B cell (primary cell): Measurements from ENCODE around the gene CCPG1. TPM values are rescaled to one million over a fixed set of nuclear protein-coding genes. Genes with fewer than 3 reads are reported as not detected.

Experiments
- ATAC-seq: fragments of 200-7000 bp; cut with Tn5 transposase; one replicate; pipeline ENCODE4 v1.10.0; 2021; ENCODE audit warnings: low read depth, mild to moderate bottlenecking, moderate number of reproducible peaks, moderate library complexity
- CTCF ChIA-PET: fragments of 350-600 bp; sonication (Branson Sonifier 250); formaldehyde crosslinking; loops from one replicate; lab custom pipeline; 2021; ENCODE audit warnings: antibody characterized with exemption, inconsistent platforms; lab: Charles Lee
- POLR2A ChIA-PET: fragments of 350-600 bp; sonication (Branson Sonifier 250); formaldehyde crosslinking; loops from one replicate; lab custom pipeline; 2021; ENCODE audit warnings: antibody characterized with exemption; lab: Charles Lee
- DNase-seq: peaks from one replicate; pipeline ENCODE4 v3.0.0; 2013
- H2AFZ ChIP-seq: 2 replicates; pipeline ENCODE4 v1.6.1; 2012; ENCODE audit warnings: mild to moderate bottlenecking, low read depth, low read length; ENCODE audit not compliant: insufficient read depth, poor library complexity, severe bottlenecking
- H3K27ac ChIP-seq, 2 donors: 1 replicate in 1 of 2; 2 replicates in 1 of 2; pipeline ENCODE4 v1.5.1; 2012 to 2013; ENCODE audit warnings: low read length in 2 of 2, mild to moderate bottlenecking in 2 of 2, moderate library complexity in 1 of 2
- H3K27me3 ChIP-seq, 4 experiments: fragments of 200-600 bp in 1 of 4; sonication (generic) in 1 of 4; replicated peaks in 1 of 4; 1 replicate in 2 of 4; 2 replicates in 2 of 4; pipeline versions ENCODE4 v1.6.1 to v1.7.0; 2013 to 2016; ENCODE audit warnings: low read length in 3 of 4, mild to moderate bottlenecking in 2 of 4, mixed read lengths in 1 of 4, moderate library complexity in 1 of 4; ENCODE audit not compliant: insufficient read depth in 4 of 4, control insufficient read depth in 3 of 4; ENCODE audit errors: control extremely low read depth in 1 of 4
- H3K36me3 ChIP-seq, 2 experiments: replicated peaks in 1 of 2; 1 replicate in 1 of 2; 2 replicates in 1 of 2; pipeline versions ENCODE4 v1.6.1 to v1.7.1; 2013; ENCODE audit warnings: low read length in 1 of 2; ENCODE audit not compliant: insufficient read depth in 2 of 2, control insufficient read depth in 1 of 2; ENCODE audit errors: control extremely low read depth in 1 of 2, extremely low read depth in 1 of 2
- H3K4me1 ChIP-seq, 2 donors: fragments of 200-600 bp in 1 of 2; sonication (generic) in 1 of 2; 1 replicate in 1 of 2; 2 replicates in 1 of 2; pipeline versions ENCODE4 v1.5.1 to v1.6.1; 2013 to 2017; ENCODE audit warnings: low read length in 2 of 2; ENCODE audit not compliant: control insufficient read depth in 2 of 2, insufficient read depth in 2 of 2
- H3K4me2 ChIP-seq: replicated peaks from 2 replicates; pipeline ENCODE3; 2012; ENCODE audit warnings: mild to moderate bottlenecking, low read depth, low read length; ENCODE audit not compliant: poor library complexity, severe bottlenecking
- H3K4me3 ChIP-seq, 5 experiments: fragments of 200-600 bp in 1 of 5; sonication (generic) in 1 of 5; 1 replicate in 3 of 5; 2 replicates in 2 of 5; pipeline versions ENCODE4 v1.5.1 to v1.7.0; 2011 to 2016; ENCODE audit warnings: low read length in 4 of 5, mild to moderate bottlenecking in 4 of 5, low read depth in 2 of 5, control low read depth in 1 of 5, moderate library complexity in 1 of 5; ENCODE audit not compliant: insufficient read depth in 1 of 5; ENCODE audit errors: control extremely low read depth in 1 of 5, extremely low read depth in 1 of 5
- H3K79me2 ChIP-seq: fragments of 200-600 bp; sonication (generic); one replicate; pipeline ENCODE4 v1.6.0; 2016; ENCODE audit warnings: low read length; ENCODE audit not compliant: control insufficient read depth, insufficient read depth
- H3K9ac ChIP-seq: fragments of 200-600 bp; sonication (generic); 2 replicates; pipeline ENCODE4 v1.6.1; 2017; ENCODE audit warnings: mild to moderate bottlenecking, low read length, moderate library complexity
- H3K9me3 ChIP-seq, 3 donors: one replicate each; pipeline versions ENCODE4 v1.6.1 to v1.7.1; 2013; ENCODE audit warnings: low read length in 2 of 3; ENCODE audit not compliant: control insufficient read depth in 2 of 3, insufficient read depth in 1 of 3; ENCODE audit errors: control extremely low read depth in 1 of 3
- H4K20me1 ChIP-seq: 2 replicates; pipeline ENCODE4 v1.6.0; 2012; ENCODE audit warnings: mild to moderate bottlenecking, low read length; ENCODE audit not compliant: insufficient read depth, control insufficient read depth, poor library complexity, severe bottlenecking
- H3K27ac Mint-ChIP-seq: one replicate; pipeline ENCODE4 v1.8.0; 2021; ENCODE audit warnings: mixed read lengths
- H3K27me3 Mint-ChIP-seq: one replicate; pipeline ENCODE4 v1.8.0; 2021; ENCODE audit warnings: mixed read lengths
- H3K4me1 Mint-ChIP-seq: one replicate; pipeline ENCODE4 v1.8.0; 2021; ENCODE audit warnings: mixed read lengths
- H3K4me3 Mint-ChIP-seq: one replicate; pipeline ENCODE4 v1.8.0; 2021; ENCODE audit warnings: mixed read lengths
- H3K9me3 Mint-ChIP-seq: one replicate; pipeline ENCODE4 v1.8.0; 2022; ENCODE audit warnings: mixed read lengths; ENCODE audit not compliant: insufficient read depth
- EZH2 ChIP-seq: IDR thresholded peaks from 2 replicates; pipeline ENCODE4 v1.6.1; 2012; ENCODE audit warnings: borderline replicate concordance, low read depth, mild to moderate bottlenecking, moderate library complexity, low read length; ENCODE audit not compliant: insufficient read depth, poor library complexity, severe bottlenecking
- WGBS: methylation state at CpG from one replicate; pipeline ENCODE4 v1.1.5; 2013; ENCODE audit warnings: missing lambda C conversion rate; ENCODE audit not compliant: insufficient coverage; 5-methylcytosine and 5-hydroxymethylcytosine counted together
- intact Hi-C: fragments of 100-400 bp; cut with micrococcal nuclease; formaldehyde crosslinking; loops from one replicate; pipeline ENCODE4 v1.10.0; 2022
- polyA plus RNA-seq: library from polyadenylated mRNA; depleted of rRNA; stranded (reverse); fragments of >200 nt; gene quantifications from 2 replicates; pipeline ENCODE4 v1.2.3, GENCODE V29; 2012
- total RNA-seq, 2 donors: library from RNA; stranded (reverse); fragments of 120-200 nt in 1 of 2; gene quantifications; 1 replicate in 1 of 2; 2 replicates in 1 of 2; pipeline versions ENCODE4 v1.2.3 to v1.2.4, GENCODE V29; 2013 to 2022
- TF ChIP-seq, protein P1 (sequence below): fragments of 200-600 bp; IDR thresholded peaks from one replicate; pipeline ENCODE4 v1.8.0; 2022; ENCODE audit warnings: antibody characterized with exemption, mild to moderate bottlenecking

The CCPG1 gene
- total and polyA plus RNA-seq, 2 donors (not counting 1 experiment from before 2014, with no cell fraction given), result 3.5 to 32.1 TPM

GRCh38 chr15:55358471-55358870 lies 49.7 kb downstream of the CCPG1 start:
- no peaks in the 10 kb centered on the region for H3K4me1 ChIP-seq
- no peak for TF ChIP-seq EZH2
- TF ChIP-seq, protein P1, sequence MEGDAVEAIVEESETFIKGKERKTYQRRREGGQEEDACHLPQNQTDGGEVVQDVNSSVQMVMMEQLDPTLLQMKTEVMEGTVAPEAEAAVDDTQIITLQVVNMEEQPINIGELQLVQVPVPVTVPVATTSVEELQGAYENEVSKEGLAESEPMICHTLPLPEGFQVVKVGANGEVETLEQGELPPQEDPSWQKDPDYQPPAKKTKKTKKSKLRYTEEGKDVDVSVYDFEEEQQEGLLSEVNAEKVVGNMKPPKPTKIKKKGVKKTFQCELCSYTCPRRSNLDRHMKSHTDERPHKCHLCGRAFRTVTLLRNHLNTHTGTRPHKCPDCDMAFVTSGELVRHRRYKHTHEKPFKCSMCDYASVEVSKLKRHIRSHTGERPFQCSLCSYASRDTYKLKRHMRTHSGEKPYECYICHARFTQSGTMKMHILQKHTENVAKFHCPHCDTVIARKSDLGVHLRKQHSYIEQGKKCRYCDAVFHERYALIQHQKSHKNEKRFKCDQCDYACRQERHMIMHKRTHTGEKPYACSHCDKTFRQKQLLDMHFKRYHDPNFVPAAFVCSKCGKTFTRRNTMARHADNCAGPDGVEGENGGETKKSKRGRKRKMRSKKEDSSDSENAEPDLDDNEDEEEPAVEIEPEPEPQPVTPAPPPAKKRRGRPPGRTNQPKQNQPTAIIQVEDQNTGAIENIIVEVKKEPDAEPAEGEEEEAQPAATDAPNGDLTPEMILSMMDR, result no peak
- no peak overlapping the region for H3K27ac ChIP-seq
- no peaks in the 10 kb centered on the region for H3K79me2 ChIP-seq
- H3K4me3 ChIP-seq, result no peak overlapping the region
- Mint-ChIP-seq H3K4me1 (peaks cover 2% of the 10 kb centered on the region), H3K27ac (no peak overlapping the region), H3K4me3 (no peak overlapping the region), H3K9me3 (no peaks in the 10 kb centered on the region), H3K27me3 (no peaks in the 10 kb centered on the region)
- no peaks in the 10 kb centered on the region for H3K9me3 ChIP-seq
- POLR2A ChIA-PET, result no interaction called here
- CTCF ChIA-PET, result interaction anchor here (2.1 kb wide), 1 partner anchor 141 kb away, joined by 4 read pairs; no protein-coding TSS in a partner anchor
- intact Hi-C loops, result no loop called here
- H2AFZ ChIP-seq, result no peak overlapping the region
- DNase-seq, result no peak
- no peak overlapping the region for H3K9ac ChIP-seq
- peaks cover 3 to 16% of the 10 kb centered on the region in 2 experiments for H3K36me3 ChIP-seq
- H4K20me1 ChIP-seq, result no peaks in the 10 kb centered on the region
- H3K4me2 ChIP-seq, result no peak overlapping the region
- no peaks in the 10 kb centered on the region for H3K27me3 ChIP-seq
- ATAC-seq, result no peak

- H3K9me3 Mint-ChIP-seq, result no peaks in the 10 kb centered on the region
- ATAC-seq (no peak), DNase-seq (no peak)
- Histone ChIP-seq H3K4me1 (no peaks in the 10 kb centered on the region), H3K27ac (no peak overlapping the region), H3K9me3 (no peaks in the 10 kb centered on the region), H3K4me2 (no peak overlapping the region), H3K27me3 (no peaks in the 10 kb centered on the region), H3K36me3 (peaks cover 3 to 16% of the 10 kb centered on the region in 2 experiments), H3K9ac (no peak overlapping the region), H3K4me3 (no peak overlapping the region), H4K20me1 (no peaks in the 10 kb centered on the region), H2AFZ (no peak overlapping the region), H3K79me2 (no peaks in the 10 kb centered on the region)
- no peak overlapping the region for H3K4me3 Mint-ChIP-seq
- TF ChIP-seq EZH2, result no peak
- TF ChIP-seq, protein P1, result no peak
- no peaks in the 10 kb centered on the region for H3K27me3 Mint-ChIP-seq
- ChIA-PET POLR2A (no interaction called here), CTCF (interaction anchor here (2.1 kb wide), 1 partner anchor 140 kb away, joined by 4 read pairs; no protein-coding TSS in a partner anchor)
- peaks cover 2% of the 10 kb centered on the region for H3K4me1 Mint-ChIP-seq
- no peak overlapping the region for H3K27ac Mint-ChIP-seq
- WGBS, result no CpG with 5 or more reads among the region's 2 CpGs
- intact Hi-C loops, result no loop called here
Measured at GRCh38 chr15:55357774-55358173, 50.4 kb downstream of the CCPG1 start.
